Vein endothelial cell (primary cell): ENCODE measurements around the gene AOAH. TPM values are rescaled to one million over a fixed set of nuclear protein-coding genes. Genes with fewer than 3 reads are reported as not detected.

Experiments used
- total RNA-seq: library from RNA; depleted of rRNA; stranded (reverse); fragments of >200 nt; gene quantifications from 2 replicates; pipeline ENCODE4 v1.2.3, GENCODE V29; 2012

Gene AOAH, protein sequence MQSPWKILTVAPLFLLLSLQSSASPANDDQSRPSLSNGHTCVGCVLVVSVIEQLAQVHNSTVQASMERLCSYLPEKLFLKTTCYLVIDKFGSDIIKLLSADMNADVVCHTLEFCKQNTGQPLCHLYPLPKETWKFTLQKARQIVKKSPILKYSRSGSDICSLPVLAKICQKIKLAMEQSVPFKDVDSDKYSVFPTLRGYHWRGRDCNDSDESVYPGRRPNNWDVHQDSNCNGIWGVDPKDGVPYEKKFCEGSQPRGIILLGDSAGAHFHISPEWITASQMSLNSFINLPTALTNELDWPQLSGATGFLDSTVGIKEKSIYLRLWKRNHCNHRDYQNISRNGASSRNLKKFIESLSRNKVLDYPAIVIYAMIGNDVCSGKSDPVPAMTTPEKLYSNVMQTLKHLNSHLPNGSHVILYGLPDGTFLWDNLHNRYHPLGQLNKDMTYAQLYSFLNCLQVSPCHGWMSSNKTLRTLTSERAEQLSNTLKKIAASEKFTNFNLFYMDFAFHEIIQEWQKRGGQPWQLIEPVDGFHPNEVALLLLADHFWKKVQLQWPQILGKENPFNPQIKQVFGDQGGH
- total RNA-seq = 0.10 and 0.65 TPM in 2 replicates

DNA sequence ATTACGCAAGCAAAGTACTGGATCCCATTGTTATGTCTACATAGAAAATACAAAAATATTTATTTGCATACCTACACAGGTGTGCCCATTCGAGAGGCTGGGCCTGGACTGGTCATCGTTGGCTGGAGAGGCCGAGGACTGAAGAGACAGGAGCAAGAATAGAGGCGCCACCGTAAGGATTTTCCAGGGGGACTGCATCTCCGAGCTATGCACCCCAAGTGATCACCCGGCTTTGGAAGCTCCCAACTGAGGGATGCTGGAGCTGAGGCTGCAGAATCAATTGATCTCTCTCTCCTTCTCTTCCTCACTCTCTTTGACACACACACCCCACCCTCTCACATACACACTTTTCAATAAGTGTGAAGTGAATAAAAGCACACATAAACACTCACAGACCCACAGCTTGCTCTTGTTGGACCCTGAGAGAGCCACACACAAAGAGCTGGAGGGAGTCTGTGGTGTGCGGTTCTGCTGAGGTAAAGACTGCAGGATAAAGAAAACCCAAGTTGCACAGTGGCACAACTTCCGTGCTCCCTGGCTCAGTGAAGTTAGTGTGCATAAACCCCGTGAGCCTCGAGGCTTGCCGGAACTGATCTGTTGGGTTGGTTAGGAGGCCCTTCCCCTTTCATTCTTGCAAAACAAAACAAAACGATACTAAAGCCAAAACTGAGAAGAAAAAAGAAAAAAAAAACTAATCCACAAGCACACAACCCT lies at the start of gene AOAH:
AOAH (minus strand) TSS at position 544 of the 714 bp plus-strand sequence; CDS start at position 198, 346 bp downstream.

